Omental fat pad (tissue), 4 donors: Measurements from ENCODE around the gene TPSD1. TPM values are rescaled to one million over a fixed set of nuclear protein-coding genes. Genes with fewer than 3 reads are reported as not detected.
"Not testable (repeated sequence)": the region's sequence is repeated elsewhere in the genome, so short reads cannot be mapped to it uniquely, and the experiment has no call there.

Experiments
- ATAC-seq: fragments of 150-250 bp; one replicate; pipeline ENCODE4 v1.9.1; 2016; ENCODE audit warnings: mild to moderate bottlenecking, moderate library complexity; ENCODE audit not compliant: low FRiP score
- DNase-seq: peaks from one replicate; pipeline ENCODE4 v3.0.0-alpha.2; 2019; ENCODE audit warnings: low spot score
- total RNA-seq, 4 donors: library from RNA; depleted of rRNA; stranded (reverse); fragments of >200 nt; gene quantifications; one replicate each; pipeline ENCODE4 v1.1.0, GENCODE V29; 2016
- TF ChIP-seq, protein P1 (sequence below), 3 donors: fragments of 450-650 bp; IDR thresholded peaks; one replicate each; pipeline ENCODE4 v1.5.1; 2016 to 2017; ENCODE audit warnings: antibody characterized with exemption in 3 of 3, mild to moderate bottlenecking in 3 of 3, moderate library complexity in 2 of 3

TPSD1 gene
- 1 to 10 TPM in 1 of 4 donors, not detected in 3; 1.2 TPM for total RNA-seq

DNA sequence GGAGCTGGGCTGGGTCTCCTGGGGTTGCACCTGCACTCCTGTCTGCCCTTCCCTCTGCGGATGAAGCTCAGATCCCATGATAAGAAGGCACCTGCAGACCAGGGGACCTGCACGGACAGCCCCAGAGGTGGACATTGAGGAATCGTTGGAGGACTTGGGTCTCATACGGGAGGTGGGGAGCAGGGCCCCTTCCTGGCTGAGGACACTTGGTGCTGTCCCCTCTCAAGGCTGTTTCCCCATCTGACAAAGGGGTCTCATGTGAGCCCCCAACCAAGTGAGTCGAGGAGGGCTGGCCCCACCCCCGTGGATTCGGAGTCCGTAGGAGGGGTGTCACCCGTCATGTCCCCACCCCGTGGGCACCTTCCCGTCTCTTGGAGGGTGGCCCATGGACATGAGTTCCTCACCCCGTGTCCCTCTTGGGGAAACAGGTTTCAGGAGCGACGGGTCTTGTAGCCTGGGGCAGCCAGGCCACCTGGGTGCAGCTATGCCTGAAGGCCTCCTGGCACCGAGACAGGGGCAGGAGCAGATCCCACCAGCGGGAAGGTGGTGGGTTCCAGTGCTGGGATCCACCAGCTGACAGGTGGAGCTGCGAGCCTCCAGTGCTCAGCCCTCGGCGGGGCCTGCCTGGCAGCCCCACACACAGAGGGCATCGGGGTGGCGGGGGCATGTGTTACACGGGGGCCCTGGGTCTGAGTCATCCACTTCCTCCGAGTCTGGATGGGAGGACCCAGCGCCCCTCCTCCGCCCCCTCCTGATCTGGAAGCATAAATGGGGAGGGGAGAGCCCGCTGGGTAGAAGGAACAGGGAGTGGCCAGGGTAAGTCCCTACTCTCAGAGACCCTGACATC is at the start of gene TPSD1:
TPSD1 (plus strand) TSS at position 794 of the 847 bp plus-strand sequence. CDS start 212 bp downstream, outside the sequence.
- not testable (repeated sequence) for ATAC-seq

DNA sequence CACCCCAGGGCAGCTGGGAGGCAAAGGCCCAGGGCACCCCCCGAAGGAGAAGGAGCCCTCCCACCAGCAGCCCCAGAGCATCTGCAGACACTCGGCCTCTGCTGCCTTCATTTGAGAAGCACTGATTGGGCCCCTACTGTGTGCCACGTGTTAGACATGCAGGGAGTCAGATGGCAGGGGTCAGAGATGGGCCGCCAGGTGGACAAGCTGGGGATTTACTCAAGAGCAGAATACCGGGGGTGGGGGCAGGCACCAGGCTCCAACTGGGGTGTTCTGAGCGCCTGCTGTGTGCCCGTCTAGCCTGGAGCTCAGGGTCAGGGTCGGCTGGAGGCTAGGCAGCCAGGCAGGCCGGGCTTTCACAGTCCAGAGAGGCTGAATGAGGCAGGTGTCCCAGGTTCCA is 49.5 kb upstream of the TPSD1 start:
- TF ChIP-seq, protein P1, sequence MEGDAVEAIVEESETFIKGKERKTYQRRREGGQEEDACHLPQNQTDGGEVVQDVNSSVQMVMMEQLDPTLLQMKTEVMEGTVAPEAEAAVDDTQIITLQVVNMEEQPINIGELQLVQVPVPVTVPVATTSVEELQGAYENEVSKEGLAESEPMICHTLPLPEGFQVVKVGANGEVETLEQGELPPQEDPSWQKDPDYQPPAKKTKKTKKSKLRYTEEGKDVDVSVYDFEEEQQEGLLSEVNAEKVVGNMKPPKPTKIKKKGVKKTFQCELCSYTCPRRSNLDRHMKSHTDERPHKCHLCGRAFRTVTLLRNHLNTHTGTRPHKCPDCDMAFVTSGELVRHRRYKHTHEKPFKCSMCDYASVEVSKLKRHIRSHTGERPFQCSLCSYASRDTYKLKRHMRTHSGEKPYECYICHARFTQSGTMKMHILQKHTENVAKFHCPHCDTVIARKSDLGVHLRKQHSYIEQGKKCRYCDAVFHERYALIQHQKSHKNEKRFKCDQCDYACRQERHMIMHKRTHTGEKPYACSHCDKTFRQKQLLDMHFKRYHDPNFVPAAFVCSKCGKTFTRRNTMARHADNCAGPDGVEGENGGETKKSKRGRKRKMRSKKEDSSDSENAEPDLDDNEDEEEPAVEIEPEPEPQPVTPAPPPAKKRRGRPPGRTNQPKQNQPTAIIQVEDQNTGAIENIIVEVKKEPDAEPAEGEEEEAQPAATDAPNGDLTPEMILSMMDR (IDR thresholded peaks at IDR 0.05), result no peak
- no peak for DNase-seq
- ATAC-seq, result no peak

More for the DNA sequence above, at the start of gene TPSD1:
- not testable (repeated sequence) for DNase-seq

DNA sequence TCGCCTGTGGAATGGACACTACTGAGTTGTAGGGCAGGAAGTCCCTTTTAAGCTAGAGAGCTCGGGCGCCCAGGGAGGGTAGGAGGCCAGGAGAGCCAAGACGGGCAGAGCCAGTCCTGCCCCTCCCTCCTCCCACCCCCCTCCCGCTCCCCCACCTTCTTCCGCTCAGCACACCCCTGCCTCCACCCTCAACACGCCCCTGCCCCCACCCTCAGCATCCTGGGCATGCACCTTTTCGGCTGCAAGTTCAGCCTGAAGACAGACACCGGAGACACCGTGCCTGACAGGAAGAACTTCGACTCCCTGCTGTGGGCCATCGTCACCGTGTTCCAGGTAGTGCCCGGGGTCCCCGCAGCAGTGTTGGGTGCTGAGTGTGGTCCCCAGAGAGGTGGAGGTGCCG is 49.1 kb upstream of the TPSD1 start:
- ATAC-seq (no peak), DNase-seq (no peak)
- TF ChIP-seq, protein P1 (IDR thresholded peaks at IDR 0.05), result no peak

DNA sequence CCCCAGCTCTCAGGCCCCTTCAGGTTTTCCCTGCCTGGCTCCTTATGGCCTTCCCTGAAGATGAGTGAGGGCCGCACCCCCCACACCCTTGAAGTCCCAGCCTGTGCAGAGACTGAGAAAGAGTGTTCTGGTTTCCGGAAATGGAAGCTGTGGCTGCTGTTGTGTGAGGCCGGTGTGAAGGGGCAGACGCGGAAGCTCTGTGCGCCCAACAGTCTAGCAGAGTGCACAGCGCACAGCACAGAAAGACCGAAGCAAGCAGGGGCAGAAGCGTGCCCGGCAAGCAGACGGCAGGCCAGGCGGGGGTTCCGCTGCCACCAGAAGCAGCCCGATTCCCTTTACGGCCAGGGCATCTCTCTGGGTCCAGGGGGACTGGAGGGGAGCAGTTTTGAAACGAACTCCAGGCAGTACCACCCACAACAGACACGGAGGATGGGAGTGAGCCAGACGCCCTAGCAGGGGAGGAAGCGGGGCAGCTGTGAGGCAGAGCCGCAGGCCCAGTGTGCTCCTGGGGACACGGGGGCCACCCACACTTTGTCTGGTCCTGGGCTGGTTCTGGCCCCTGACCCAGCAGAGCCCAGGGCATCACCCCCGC is 47.5 kb upstream of the TPSD1 start:
- TF ChIP-seq, protein P1 (IDR thresholded peaks at IDR 0.05), result no peak
- no peak for ATAC-seq

DNA sequence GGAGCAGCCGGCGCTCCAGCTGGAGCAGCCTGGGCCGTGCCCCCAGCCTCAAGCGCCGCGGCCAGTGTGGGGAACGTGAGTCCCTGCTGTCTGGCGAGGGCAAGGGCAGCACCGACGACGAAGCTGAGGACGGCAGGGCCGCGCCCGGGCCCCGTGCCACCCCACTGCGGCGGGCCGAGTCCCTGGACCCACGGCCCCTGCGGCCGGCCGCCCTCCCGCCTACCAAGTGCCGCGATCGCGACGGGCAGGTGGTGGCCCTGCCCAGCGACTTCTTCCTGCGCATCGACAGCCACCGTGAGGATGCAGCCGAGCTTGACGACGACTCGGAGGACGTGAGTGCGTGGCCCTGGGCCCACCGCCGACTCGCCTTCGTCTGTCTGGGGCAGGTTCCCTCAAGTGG is 46.8 kb upstream of the TPSD1 start:
- ATAC-seq (no peak), DNase-seq (no peak)
- TF ChIP-seq, protein P1 (IDR thresholded peaks at IDR 0.05), result no peak

More for the DNA sequence above, 47.5 kb upstream of the TPSD1 start:
- no peak for DNase-seq

DNA sequence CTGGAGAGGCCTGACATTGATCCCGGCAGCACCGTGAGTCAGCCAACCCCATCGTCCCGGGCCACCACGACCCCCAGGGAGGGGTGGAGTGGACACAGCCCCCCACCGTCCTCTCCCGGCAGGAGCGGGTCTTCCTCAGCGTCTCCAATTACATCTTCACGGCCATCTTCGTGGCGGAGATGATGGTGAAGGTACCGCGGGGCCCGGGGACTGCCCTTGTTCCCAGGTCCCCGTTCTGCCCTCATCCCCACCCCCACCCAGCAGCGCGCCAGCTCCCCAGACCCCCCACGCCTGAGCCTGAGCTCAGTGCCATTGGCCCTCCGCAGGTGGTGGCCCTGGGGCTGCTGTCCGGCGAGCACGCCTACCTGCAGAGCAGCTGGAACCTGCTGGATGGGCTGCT is 45.4 kb upstream of the TPSD1 start:
- DNase-seq, result no peak
- TF ChIP-seq, protein P1 (IDR thresholded peaks at IDR 0.05), result no peak
- no peak for ATAC-seq

DNA sequence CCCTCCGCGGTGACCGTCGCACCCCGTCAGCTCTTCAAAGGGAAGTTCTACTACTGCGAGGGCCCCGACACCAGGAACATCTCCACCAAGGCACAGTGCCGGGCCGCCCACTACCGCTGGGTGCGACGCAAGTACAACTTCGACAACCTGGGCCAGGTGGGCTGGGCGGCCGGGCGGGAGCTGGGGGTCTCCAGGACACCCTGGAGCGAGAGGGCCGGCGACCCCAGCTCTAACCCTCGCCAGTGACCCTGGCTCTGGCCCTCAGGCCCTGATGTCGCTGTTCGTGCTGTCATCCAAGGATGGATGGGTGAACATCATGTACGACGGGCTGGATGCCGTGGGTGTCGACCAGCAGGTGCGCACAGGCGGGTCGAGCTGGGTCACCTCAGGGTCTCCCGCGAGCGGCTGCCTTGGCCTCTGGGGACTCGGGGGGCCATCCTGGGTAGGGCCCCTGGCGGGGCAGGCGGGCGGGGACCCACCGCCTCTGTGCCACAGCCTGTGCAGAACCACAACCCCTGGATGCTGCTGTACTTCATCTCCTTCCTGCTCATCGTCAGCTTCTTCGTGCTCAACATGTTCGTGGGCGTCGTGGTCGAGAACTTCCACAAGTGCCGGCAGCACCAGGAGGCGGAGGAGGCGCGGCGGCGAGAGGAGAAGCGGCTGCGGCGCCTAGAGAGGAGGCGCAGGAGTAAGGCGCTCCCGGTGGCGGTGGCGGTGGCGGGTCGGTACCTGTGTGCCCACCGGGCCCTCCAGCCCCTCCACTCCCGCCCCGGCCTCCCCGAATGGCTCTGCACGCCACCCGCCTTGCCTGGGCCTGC is 44.2 kb upstream of the TPSD1 start:
- TF ChIP-seq, protein P1 (IDR thresholded peaks at IDR 0.05), result no peak
- DNase-seq (no peak), ATAC-seq (no peak)
